ENCODE measurements around the gene C1QTNF6. TPM values are rescaled to one million over a fixed set of nuclear protein-coding genes. Genes with fewer than 3 reads are reported as not detected.

Gene C1QTNF6
- total and polyA plus RNA-seq, 2 of the 8 experiments (the other 6 are each of a cell fraction or from before 2014, with no cell fraction given), result 3.1 to 6.5 TPM

DNA sequence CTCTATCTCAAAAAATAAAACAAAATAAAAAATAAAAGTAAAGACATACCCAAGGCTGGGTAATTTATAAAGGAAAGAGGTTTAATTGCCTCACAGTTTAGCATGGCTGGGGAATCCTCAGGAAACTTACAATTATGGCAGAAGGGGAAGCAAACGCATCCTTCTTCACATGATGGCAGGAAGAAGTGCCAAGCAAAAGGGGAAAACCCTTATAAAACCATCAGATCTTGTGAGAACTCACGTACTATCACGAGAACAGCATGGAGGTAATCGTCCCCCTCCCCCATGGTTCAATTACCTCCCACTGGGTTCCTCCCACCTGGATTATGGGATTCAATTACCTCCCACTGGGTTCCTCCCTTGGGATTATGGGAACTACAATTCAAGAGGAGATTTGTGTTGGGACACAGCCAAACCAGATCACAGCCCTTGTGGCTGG, 32.5 kb upstream of the C1QTNF6 start (continued):
- TF ChIP-seq, protein P1, sequence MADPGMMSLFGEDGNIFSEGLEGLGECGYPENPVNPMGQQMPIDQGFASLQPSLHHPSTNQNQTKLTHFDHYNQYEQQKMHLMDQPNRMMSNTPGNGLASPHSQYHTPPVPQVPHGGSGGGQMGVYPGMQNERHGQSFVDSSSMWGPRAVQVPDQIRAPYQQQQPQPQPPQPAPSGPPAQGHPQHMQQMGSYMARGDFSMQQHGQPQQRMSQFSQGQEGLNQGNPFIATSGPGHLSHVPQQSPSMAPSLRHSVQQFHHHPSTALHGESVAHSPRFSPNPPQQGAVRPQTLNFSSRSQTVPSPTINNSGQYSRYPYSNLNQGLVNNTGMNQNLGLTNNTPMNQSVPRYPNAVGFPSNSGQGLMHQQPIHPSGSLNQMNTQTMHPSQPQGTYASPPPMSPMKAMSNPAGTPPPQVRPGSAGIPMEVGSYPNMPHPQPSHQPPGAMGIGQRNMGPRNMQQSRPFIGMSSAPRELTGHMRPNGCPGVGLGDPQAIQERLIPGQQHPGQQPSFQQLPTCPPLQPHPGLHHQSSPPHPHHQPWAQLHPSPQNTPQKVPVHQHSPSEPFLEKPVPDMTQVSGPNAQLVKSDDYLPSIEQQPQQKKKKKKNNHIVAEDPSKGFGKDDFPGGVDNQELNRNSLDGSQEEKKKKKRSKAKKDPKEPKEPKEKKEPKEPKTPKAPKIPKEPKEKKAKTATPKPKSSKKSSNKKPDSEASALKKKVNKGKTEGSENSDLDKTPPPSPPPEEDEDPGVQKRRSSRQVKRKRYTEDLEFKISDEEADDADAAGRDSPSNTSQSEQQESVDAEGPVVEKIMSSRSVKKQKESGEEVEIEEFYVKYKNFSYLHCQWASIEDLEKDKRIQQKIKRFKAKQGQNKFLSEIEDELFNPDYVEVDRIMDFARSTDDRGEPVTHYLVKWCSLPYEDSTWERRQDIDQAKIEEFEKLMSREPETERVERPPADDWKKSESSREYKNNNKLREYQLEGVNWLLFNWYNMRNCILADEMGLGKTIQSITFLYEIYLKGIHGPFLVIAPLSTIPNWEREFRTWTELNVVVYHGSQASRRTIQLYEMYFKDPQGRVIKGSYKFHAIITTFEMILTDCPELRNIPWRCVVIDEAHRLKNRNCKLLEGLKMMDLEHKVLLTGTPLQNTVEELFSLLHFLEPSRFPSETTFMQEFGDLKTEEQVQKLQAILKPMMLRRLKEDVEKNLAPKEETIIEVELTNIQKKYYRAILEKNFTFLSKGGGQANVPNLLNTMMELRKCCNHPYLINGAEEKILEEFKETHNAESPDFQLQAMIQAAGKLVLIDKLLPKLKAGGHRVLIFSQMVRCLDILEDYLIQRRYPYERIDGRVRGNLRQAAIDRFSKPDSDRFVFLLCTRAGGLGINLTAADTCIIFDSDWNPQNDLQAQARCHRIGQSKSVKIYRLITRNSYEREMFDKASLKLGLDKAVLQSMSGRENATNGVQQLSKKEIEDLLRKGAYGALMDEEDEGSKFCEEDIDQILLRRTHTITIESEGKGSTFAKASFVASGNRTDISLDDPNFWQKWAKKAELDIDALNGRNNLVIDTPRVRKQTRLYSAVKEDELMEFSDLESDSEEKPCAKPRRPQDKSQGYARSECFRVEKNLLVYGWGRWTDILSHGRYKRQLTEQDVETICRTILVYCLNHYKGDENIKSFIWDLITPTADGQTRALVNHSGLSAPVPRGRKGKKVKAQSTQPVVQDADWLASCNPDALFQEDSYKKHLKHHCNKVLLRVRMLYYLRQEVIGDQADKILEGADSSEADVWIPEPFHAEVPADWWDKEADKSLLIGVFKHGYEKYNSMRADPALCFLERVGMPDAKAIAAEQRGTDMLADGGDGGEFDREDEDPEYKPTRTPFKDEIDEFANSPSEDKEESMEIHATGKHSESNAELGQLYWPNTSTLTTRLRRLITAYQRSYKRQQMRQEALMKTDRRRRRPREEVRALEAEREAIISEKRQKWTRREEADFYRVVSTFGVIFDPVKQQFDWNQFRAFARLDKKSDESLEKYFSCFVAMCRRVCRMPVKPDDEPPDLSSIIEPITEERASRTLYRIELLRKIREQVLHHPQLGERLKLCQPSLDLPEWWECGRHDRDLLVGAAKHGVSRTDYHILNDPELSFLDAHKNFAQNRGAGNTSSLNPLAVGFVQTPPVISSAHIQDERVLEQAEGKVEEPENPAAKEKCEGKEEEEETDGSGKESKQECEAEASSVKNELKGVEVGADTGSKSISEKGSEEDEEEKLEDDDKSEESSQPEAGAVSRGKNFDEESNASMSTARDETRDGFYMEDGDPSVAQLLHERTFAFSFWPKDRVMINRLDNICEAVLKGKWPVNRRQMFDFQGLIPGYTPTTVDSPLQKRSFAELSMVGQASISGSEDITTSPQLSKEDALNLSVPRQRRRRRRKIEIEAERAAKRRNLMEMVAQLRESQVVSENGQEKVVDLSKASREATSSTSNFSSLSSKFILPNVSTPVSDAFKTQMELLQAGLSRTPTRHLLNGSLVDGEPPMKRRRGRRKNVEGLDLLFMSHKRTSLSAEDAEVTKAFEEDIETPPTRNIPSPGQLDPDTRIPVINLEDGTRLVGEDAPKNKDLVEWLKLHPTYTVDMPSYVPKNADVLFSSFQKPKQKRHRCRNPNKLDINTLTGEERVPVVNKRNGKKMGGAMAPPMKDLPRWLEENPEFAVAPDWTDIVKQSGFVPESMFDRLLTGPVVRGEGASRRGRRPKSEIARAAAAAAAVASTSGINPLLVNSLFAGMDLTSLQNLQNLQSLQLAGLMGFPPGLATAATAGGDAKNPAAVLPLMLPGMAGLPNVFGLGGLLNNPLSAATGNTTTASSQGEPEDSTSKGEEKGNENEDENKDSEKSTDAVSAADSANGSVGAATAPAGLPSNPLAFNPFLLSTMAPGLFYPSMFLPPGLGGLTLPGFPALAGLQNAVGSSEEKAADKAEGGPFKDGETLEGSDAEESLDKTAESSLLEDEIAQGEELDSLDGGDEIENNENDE (IDR thresholded peaks at IDR 0.05; ENCODE audit: insufficient replicate concordance, low read length), result no peak

Data from H1 (cell line).